T-helper 2 cell treated with Interferon-gamma antibody and Interleukin-4, amounts not matched to agents 5 μg/mL and 100 μg/mL, for 36 hours (primary cell): ENCODE results near the gene SORBS2.
"Not testable (repeated sequence)": the region's sequence is repeated elsewhere in the genome, so short reads cannot be mapped to it uniquely, and the experiment has no call there.

Source experiments
- DNase-seq: peaks from one replicate; pipeline ENCODE4 v3.0.0; 2021; ENCODE audit warnings: low spot score
- H3K27ac Mint-ChIP-seq: one replicate; pipeline ENCODE4 v1.8.0; 2021; ENCODE audit warnings: mild to moderate bottlenecking, mixed read lengths
- H3K27me3 Mint-ChIP-seq: one replicate; pipeline ENCODE4 v1.8.0; 2021; ENCODE audit warnings: low read depth, mixed read lengths
- H3K36me3 Mint-ChIP-seq: one replicate; pipeline ENCODE4 v1.8.0; 2021; ENCODE audit warnings: low read depth, mixed read lengths
- H3K4me1 Mint-ChIP-seq: one replicate; pipeline ENCODE4 v1.8.0; 2021; ENCODE audit warnings: low read depth, mixed read lengths
- H3K4me3 Mint-ChIP-seq: one replicate; pipeline ENCODE4 v1.8.0; 2022; ENCODE audit warnings: mild to moderate bottlenecking, moderate library complexity, mixed read lengths
- H3K9me3 Mint-ChIP-seq: one replicate; pipeline ENCODE4 v1.8.0; 2021; ENCODE audit warnings: mixed read lengths

Gene SORBS2

GRCh38 chr4:185573651-185574199 lies 238.3 kb downstream of the SORBS2 start:
- Mint-ChIP-seq H3K36me3 (no peaks in the 10 kb centered on the region), H3K4me1 (no peaks in the 10 kb centered on the region), H3K27me3 (peaks cover 5% of the 10 kb centered on the region), H3K4me3 (no peak overlapping the region), H3K27ac (no peak overlapping the region), H3K9me3 (no peaks in the 10 kb centered on the region)
- DNase-seq: no peak

GRCh38 chr4:185570727-185571126 lies 241.3 kb downstream of the SORBS2 start:
- DNase-seq: no peak
- no peaks in the 10 kb centered on the region for H3K36me3 Mint-ChIP-seq
- peaks cover 3% of the 10 kb centered on the region for H3K4me1 Mint-ChIP-seq
- H3K4me3 Mint-ChIP-seq: no peak overlapping the region
- no peak overlapping the region for H3K27ac Mint-ChIP-seq
- H3K9me3 Mint-ChIP-seq: no peaks in the 10 kb centered on the region
- H3K27me3 Mint-ChIP-seq: peaks cover 7% of the 10 kb centered on the region

GRCh38 chr4:185567381-185568376 lies 244.3 kb downstream of the SORBS2 start:
- no peak for DNase-seq
- Mint-ChIP-seq H3K9me3 (no peaks in the 10 kb centered on the region), H3K4me1 (peaks cover 3% of the 10 kb centered on the region), H3K27me3 (peaks cover 3% of the 10 kb centered on the region), H3K27ac (no peak overlapping the region), H3K36me3 (no peaks in the 10 kb centered on the region), H3K4me3 (no peak overlapping the region)

GRCh38 chr4:185566972-185567371 lies 245.0 kb downstream of the SORBS2 start:
- Mint-ChIP-seq H3K4me3 (no peak overlapping the region), H3K36me3 (no peaks in the 10 kb centered on the region), H3K27ac (no peak overlapping the region), H3K27me3 (peaks cover 6% of the 10 kb centered on the region), H3K9me3 (no peaks in the 10 kb centered on the region), H3K4me1 (peaks cover 3% of the 10 kb centered on the region)
- DNase-seq: no peak

GRCh38 chr4:185566425-185566824 lies 245.6 kb downstream of the SORBS2 start:
- no peaks in the 10 kb centered on the region for H3K36me3 Mint-ChIP-seq
- H3K9me3 Mint-ChIP-seq: no peaks in the 10 kb centered on the region
- DNase-seq: peak; percentile 44
- H3K4me1 Mint-ChIP-seq: peaks cover 3% of the 10 kb centered on the region
- H3K27ac Mint-ChIP-seq: no peak overlapping the region
- no peak overlapping the region for H3K4me3 Mint-ChIP-seq
- H3K27me3 Mint-ChIP-seq: peaks cover 8% of the 10 kb centered on the region

GRCh38 chr4:185565696-185566095 lies 246.3 kb downstream of the SORBS2 start:
- H3K4me1 Mint-ChIP-seq: peaks cover 3% of the 10 kb centered on the region
- no peaks in the 10 kb centered on the region for H3K36me3 Mint-ChIP-seq

GRCh38 chr4:185564349-185564748 lies 247.6 kb downstream of the SORBS2 start:
- H3K4me3 Mint-ChIP-seq: no peak overlapping the region
- H3K4me1 Mint-ChIP-seq: peaks cover 3% of the 10 kb centered on the region

More at GRCh38 chr4:185565696-185566095, 246.3 kb downstream of the SORBS2 start:
- Mint-ChIP-seq H3K9me3 (no peaks in the 10 kb centered on the region), H3K27me3 (peaks cover 8% of the 10 kb centered on the region), H3K4me3 (no peak overlapping the region), H3K27ac (no peak overlapping the region)
- no peak for DNase-seq

GRCh38 chr4:185562531-185562930 lies 249.5 kb downstream of the SORBS2 start:
- Mint-ChIP-seq H3K4me1 (peaks cover 3% of the 10 kb centered on the region), H3K27ac (no peak overlapping the region), H3K9me3 (no peaks in the 10 kb centered on the region), H3K27me3 (peaks cover 14% of the 10 kb centered on the region), H3K4me3 (no peak overlapping the region), H3K36me3 (no peaks in the 10 kb centered on the region)
- no peak for DNase-seq

More at GRCh38 chr4:185564349-185564748, 247.6 kb downstream of the SORBS2 start:
- Mint-ChIP-seq H3K36me3 (no peaks in the 10 kb centered on the region), H3K27me3 (peaks cover 8% of the 10 kb centered on the region), H3K9me3 (no peaks in the 10 kb centered on the region), H3K27ac (no peak overlapping the region)
- no peak for DNase-seq

- Mint-ChIP-seq H3K4me3 (no peak overlapping the region), H3K27ac (no peak overlapping the region), H3K4me1 (no peaks in the 10 kb centered on the region), H3K36me3 (no peaks in the 10 kb centered on the region), H3K27me3 (peaks cover 14% of the 10 kb centered on the region), H3K9me3 (no peaks in the 10 kb centered on the region)
- DNase-seq: no peak
These were observed 251.7 kb downstream of the SORBS2 start for GRCh38 chr4:185560316-185560715.

- Mint-ChIP-seq H3K27ac (no peak overlapping the region), H3K27me3 (peaks cover 14% of the 10 kb centered on the region), H3K36me3 (no peaks in the 10 kb centered on the region), H3K4me1 (no peaks in the 10 kb centered on the region), H3K4me3 (no peak overlapping the region), H3K9me3 (no peaks in the 10 kb centered on the region)
- no peak for DNase-seq
These were observed 252.1 kb downstream of the SORBS2 start for GRCh38 chr4:185559915-185560281.

GRCh38 chr4:185559251-185559914 lies 252.6 kb downstream of the SORBS2 start:
- H3K4me1 Mint-ChIP-seq, H3K9me3 Mint-ChIP-seq, H3K27ac Mint-ChIP-seq, DNase-seq, H3K36me3 Mint-ChIP-seq, H3K4me3 Mint-ChIP-seq: not testable (repeated sequence)
- peaks cover 17% of the 10 kb centered on the region for H3K27me3 Mint-ChIP-seq

GRCh38 chr4:185554365-185555126 lies 257.4 kb downstream of the SORBS2 start:
- Mint-ChIP-seq H3K27ac (no peak overlapping the region), H3K9me3 (no peaks in the 10 kb centered on the region), H3K36me3 (no peaks in the 10 kb centered on the region), H3K4me1 (no peaks in the 10 kb centered on the region), H3K27me3 (peaks cover 32% of the 10 kb centered on the region), H3K4me3 (no peak overlapping the region)
- no peak for DNase-seq

- no peak for DNase-seq
- Mint-ChIP-seq H3K27me3 (peaks cover 32% of the 10 kb centered on the region), H3K36me3 (no peaks in the 10 kb centered on the region), H3K4me3 (no peak overlapping the region), H3K27ac (no peak overlapping the region), H3K4me1 (no peaks in the 10 kb centered on the region), H3K9me3 (no peaks in the 10 kb centered on the region)
These were observed 259.7 kb downstream of the SORBS2 start for GRCh38 chr4:185552254-185552653.
